GM18505 (cell line): Measurements from ENCODE around the gene SPHKAP.

Experiments used
- ATAC-seq: cut with Tn5 transposase; IDR thresholded peaks from one replicate; pipeline ENCODE4 v1.9.1; 2021; ENCODE audit not compliant: unreplicated experiment
- POLR2A ChIP-seq: IDR thresholded peaks from 4 replicates; pipeline ENCODE4 v1.6.1; 2011; ENCODE audit warnings: borderline replicate concordance; ENCODE audit not compliant: insufficient read depth, insufficient read length; ENCODE audit errors: extremely low read depth

Gene SPHKAP

GRCh38 chr2:227933884-227934283, 247.6 kb downstream of the SPHKAP start:
- no peak for TF ChIP-seq POLR2A
- ATAC-seq, result no peak

- no peak for TF ChIP-seq POLR2A
- no peak for ATAC-seq
Measured at GRCh38 chr2:227932403-227932802, 249.1 kb downstream of the SPHKAP start.

GRCh38 chr2:227932001-227932400, 249.5 kb downstream of the SPHKAP start:
- ATAC-seq, result no peak

More at GRCh38 chr2:227932001-227932400, 249.5 kb downstream of the SPHKAP start:
- no peak for TF ChIP-seq POLR2A
